GM12892 (cell line): ENCODE measurements around the gene ADAM15.

Experiments used
- POLR2A ChIP-seq: IDR thresholded peaks from 2 replicates; pipeline ENCODE4 v1.6.1; 2011; ENCODE audit warnings: low read depth, low read length, control low read depth
- POLR2AphosphoS5 ChIP-seq: IDR thresholded peaks from 2 replicates; pipeline ENCODE4 v1.6.1; 2011; ENCODE audit warnings: low read depth, low read length, control low read depth

DNA sequence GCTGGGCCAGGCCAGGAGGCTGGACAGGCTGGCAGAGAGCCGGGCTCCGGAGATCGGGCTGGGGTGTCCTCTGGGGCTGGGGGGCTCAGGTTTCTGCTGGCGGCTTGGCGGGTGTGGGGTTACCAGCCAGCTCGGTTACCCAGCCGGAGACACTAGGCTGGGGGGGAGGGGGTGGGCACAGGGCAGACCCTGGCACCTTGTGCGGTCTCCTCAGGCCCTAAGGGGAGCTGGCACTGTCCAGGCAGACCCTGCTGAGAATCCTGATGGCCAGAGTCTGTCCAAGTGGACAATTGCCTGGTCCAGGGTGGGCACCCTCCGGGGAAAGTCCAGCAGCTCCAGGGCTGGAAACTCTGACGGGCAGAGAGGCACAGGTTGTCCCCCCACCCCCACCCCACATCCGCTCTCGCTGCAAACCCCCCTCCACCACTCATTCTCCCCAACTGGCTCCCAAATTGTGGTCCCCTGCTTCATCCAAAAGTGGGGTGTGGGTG, 41.9 kb upstream of the ADAM15 start:
- no peak for TF ChIP-seq POLR2A
- TF ChIP-seq POLR2AphosphoS5 = no peak
